ENCODE measurements around the gene KIAA0930.

DNA sequence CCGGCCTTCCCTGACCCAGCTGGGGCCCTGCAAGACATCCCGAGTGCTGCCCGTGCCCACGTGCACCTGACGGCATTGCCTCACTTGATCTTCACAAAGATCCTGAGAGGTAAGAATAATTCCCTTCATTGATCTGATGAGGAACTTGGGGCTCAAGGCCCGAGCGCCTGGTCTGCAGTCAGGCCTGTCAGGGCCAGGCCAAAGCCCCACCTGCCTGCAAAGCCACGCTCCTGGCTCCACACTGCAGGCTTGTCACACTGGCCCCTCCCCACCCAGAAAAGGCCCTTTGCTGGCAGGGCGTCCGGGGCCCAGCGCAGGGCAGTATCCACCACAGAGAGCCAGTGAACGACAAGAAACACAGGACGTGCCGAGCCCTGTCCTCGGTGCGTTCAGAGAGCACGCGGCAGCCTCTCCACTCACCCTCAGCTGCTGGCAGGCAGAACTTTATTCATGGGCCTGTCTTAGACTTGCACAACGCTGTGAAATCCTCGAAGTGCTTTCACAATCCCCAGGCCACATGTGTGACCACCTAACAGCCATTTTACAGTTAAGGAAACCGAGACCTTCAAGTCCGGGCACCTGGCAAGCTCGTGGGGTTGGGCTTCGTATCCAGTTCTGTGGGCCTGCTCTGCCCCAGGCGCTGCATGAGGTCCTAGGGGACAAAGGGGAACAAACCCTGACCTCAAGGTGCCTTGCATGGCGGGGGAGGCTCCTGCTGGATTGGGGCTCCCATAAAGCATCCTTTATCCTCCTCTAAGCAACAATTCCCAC, 14.8 kb downstream of the KIAA0930 start:
- TF ChIP-seq POLR2A (IDR thresholded peaks at IDR 0.05; ENCODE audit: low read length): no peak
- no peak for TF ChIP-seq GATA1 (IDR thresholded peaks at IDR 0.05; ENCODE audit: low read depth, low read length)

All from erythroblast (primary cell).